SU-DHL-6 (cell line): ENCODE data around the gene CTAGE1.

Experiments
- EZH2phosphoT487 ChIP-seq: fragments of 200-600 bp; sonication (generic), shearing (Covaris generic); conservative IDR thresholded peaks from 2 replicates; pipeline ENCODE4 v1.6.1; 2018; ENCODE audit warnings: mild to moderate bottlenecking, antibody characterized with exemption, low read length, moderate library complexity, mixed read lengths
- TF ChIP-seq, protein P1 (sequence below): fragments of 200-600 bp; sonication (generic); IDR thresholded peaks from one replicate; pipeline ENCODE4 v1.5.1; 2017; ENCODE audit warnings: antibody characterized with exemption, mild to moderate bottlenecking, low read length, moderate library complexity; ENCODE audit not compliant: insufficient read depth, poor library complexity, severe bottlenecking

DNA sequence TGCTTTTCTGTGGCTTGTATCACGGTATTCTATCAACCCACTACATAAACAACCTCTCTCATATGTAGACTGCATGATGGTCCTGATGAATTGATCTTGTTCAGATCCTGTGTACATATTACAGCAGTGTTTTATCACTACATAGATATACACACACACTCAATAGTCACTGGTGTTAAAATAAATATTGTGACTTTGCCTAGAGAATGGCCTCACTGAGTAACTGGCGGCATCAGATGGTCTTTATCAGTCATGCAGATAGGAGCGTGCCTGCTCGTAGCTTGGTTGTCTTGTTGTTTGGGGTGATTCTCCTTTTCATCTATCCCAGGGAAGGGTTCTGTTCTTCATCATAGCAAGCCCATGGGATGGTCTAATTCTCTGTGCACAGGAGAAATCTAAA is 18.4 kb upstream of the CTAGE1 start:
- TF ChIP-seq, protein P1, sequence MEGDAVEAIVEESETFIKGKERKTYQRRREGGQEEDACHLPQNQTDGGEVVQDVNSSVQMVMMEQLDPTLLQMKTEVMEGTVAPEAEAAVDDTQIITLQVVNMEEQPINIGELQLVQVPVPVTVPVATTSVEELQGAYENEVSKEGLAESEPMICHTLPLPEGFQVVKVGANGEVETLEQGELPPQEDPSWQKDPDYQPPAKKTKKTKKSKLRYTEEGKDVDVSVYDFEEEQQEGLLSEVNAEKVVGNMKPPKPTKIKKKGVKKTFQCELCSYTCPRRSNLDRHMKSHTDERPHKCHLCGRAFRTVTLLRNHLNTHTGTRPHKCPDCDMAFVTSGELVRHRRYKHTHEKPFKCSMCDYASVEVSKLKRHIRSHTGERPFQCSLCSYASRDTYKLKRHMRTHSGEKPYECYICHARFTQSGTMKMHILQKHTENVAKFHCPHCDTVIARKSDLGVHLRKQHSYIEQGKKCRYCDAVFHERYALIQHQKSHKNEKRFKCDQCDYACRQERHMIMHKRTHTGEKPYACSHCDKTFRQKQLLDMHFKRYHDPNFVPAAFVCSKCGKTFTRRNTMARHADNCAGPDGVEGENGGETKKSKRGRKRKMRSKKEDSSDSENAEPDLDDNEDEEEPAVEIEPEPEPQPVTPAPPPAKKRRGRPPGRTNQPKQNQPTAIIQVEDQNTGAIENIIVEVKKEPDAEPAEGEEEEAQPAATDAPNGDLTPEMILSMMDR: no peak
- no peak for TF ChIP-seq EZH2phosphoT487
